Activated T-cell treated with anti-CD3 and anti-CD28 coated beads, Interleukin-2, amount 50 U/mL, for 4 hours (primary cell): Measurements from ENCODE around the gene JAKMIP1. TPM values are rescaled to one million over a fixed set of nuclear protein-coding genes. Genes with fewer than 3 reads are reported as not detected.
A peak's percentile ranks its signal among the peaks of the same experiment; 100 is the strongest.

Experiments
- ATAC-seq, 2 donors: fragments of 200-7000 bp; cut with Tn5 transposase; one replicate each; pipeline ENCODE4 v1.10.0; 2021
- DNase-seq: peaks from one replicate; pipeline ENCODE4 v3.0.0-alpha.2; 2020
- H3K27me3 Mint-ChIP-seq: one replicate; pipeline ENCODE4 v1.8.0; 2021; ENCODE audit warnings: low read depth, mixed read lengths
- H3K36me3 Mint-ChIP-seq: one replicate; pipeline ENCODE4 v1.8.0; 2022; ENCODE audit warnings: mixed read lengths; ENCODE audit not compliant: insufficient read depth
- H3K4me1 Mint-ChIP-seq: one replicate; pipeline ENCODE4 v1.8.0; 2021; ENCODE audit warnings: low read depth, mixed read lengths
- H3K4me3 Mint-ChIP-seq: one replicate; pipeline ENCODE4 v1.8.0; 2021; ENCODE audit warnings: mild to moderate bottlenecking, moderate library complexity, mixed read lengths
- H3K9me3 Mint-ChIP-seq: one replicate; pipeline ENCODE4 v1.8.0; 2021; ENCODE audit warnings: mixed read lengths
- total RNA-seq, 3 donors: library from RNA; stranded (reverse); gene quantifications; one replicate each; pipeline ENCODE4 v1.2.1, GENCODE V29; 2021

JAKMIP1 gene
- total RNA-seq, 3 donors from 2014 or later = 1.1 to 3.7 (median 3.3) TPM

DNA sequence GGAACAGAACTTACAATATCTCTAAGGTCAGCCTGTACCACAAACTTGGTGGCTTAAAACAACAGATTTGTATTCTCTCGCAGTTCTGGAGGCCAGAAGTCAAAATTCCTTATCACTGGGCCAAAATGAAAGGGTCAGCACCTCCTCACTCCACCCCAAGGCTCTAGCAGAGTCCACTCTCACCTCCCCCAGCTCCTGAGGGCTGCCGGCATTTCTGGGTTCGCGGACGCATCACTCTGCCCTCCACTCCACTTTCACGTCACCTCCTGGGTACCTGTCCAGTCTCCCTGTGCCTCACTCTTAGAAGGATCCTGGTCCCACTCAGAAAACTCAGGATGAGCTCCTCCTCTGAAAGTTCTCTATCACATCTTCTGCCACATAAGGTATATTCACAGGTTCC, 34.6 kb downstream of the JAKMIP1 start:
- peaks cover 5% of the 10 kb centered on the region for H3K4me1 Mint-ChIP-seq
- H3K36me3 Mint-ChIP-seq = peaks cover 2% of the 10 kb centered on the region
- H3K9me3 Mint-ChIP-seq = peaks cover 4% of the 10 kb centered on the region
- no peaks in the 10 kb centered on the region for H3K27me3 Mint-ChIP-seq
- no peak for ATAC-seq
- no peak for DNase-seq
- H3K4me3 Mint-ChIP-seq = no peak overlapping the region

DNA sequence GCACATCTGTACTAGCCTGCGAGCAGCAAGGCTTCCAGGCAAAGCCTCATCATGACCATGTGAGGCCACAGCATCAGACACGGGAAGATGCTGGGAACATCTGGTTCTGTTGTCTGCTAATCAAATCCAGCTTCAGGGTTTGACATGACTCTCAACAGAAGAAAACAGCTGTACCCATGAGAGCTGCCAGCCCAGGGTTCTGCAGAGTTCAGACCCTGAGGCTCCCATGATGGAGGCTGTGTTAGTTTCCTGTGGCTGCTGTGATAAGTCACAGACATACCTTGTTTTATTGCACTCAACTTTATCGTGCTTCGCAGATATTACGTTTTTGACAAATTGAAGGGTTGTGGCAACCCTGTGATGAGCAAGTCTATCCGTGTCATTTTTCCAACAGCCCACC, 37.5 kb downstream of the JAKMIP1 start:
- no peak for ATAC-seq
- Mint-ChIP-seq H3K4me3 (no peak overlapping the region), H3K27me3 (no peaks in the 10 kb centered on the region), H3K36me3 (peaks cover 2% of the 10 kb centered on the region), H3K4me1 (peaks cover 9% of the 10 kb centered on the region), H3K9me3 (peaks cover 4% of the 10 kb centered on the region)
- no peak for DNase-seq

DNA sequence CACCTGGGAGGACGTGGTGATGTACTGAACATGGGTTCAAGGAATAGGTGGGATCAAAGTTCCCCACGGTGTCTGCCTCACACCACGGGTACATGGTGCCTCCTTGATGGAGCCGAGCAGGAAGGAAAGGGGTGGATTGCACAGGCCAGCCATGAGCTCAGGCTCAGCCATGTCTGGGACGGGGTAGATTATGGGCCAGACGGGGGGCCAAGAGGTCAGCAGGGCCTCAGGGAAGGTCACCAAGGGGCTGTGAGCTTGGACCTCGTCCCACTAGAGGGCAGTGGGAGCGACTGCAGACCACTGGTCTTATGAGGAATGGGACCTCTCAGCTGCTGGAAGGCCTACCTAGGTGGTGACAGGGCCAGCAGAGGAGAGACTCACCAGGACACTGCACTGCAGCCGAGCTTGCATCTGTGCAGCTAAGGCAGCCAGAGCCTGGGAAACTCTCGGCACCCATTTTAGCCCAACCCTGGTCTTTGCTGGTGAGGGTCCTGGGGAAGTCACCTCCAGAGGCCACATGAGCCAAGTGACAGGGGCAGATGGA, 38.4 kb downstream of the JAKMIP1 start:
- H3K27me3 Mint-ChIP-seq = no peaks in the 10 kb centered on the region
- peaks cover 4% of the 10 kb centered on the region for H3K4me1 Mint-ChIP-seq
- no peak for ATAC-seq
- H3K36me3 Mint-ChIP-seq = peaks cover 2% of the 10 kb centered on the region
- no peak overlapping the region for H3K4me3 Mint-ChIP-seq
- H3K9me3 Mint-ChIP-seq = peaks cover 4% of the 10 kb centered on the region
- DNase-seq = no peak

DNA sequence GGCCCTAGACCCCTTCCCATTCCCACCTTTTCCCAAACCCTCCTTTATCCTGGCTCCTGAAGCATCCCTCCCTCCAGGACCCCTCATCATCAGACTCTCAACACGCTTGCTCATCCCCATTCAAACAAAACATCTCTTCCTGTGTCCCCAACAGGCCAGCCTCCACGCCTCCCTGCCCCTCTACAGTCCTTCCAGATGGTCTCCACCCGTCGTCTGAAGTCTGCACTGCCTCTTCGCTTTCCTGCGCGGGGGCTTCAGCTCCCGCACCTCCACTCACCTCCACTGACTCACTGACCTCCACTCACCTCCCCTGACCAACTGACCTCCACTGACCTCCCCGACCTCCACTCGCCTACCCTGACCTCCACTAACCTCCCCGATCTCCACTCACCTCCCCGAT, 39.8 kb downstream of the JAKMIP1 start:
- no peak for ATAC-seq
- DNase-seq = no peak
- no peaks in the 10 kb centered on the region for H3K27me3 Mint-ChIP-seq
- peaks cover 4% of the 10 kb centered on the region for H3K4me1 Mint-ChIP-seq
- H3K4me3 Mint-ChIP-seq = no peak overlapping the region
- H3K36me3 Mint-ChIP-seq = peaks cover 2% of the 10 kb centered on the region
- H3K9me3 Mint-ChIP-seq = peaks cover 4% of the 10 kb centered on the region

DNA sequence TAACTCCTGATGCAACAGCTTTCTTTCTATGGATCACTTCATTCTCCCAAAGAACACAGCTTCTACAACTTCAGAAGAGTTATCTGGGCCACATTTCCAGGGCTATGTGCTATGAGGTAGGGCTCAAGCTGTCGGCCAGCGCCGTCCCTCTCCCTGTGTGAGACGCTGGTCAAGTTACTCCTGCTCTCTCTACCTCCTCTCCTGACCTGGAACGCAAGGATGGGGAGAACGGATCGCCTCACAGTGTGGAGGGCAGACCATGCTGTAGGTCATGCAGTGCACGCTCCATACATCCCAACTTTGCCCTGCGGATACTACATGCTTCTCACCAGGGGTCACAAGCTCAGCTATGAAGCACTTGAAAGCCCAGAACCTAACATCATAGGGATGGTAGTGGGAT, 42.4 kb downstream of the JAKMIP1 start:
- no peak for ATAC-seq
- DNase-seq = no peak
- no peaks in the 10 kb centered on the region for H3K27me3 Mint-ChIP-seq
- no peak overlapping the region for H3K4me3 Mint-ChIP-seq
- H3K36me3 Mint-ChIP-seq = no peaks in the 10 kb centered on the region
- no peaks in the 10 kb centered on the region for H3K9me3 Mint-ChIP-seq
- peaks cover 21% of the 10 kb centered on the region for H3K4me1 Mint-ChIP-seq

DNA sequence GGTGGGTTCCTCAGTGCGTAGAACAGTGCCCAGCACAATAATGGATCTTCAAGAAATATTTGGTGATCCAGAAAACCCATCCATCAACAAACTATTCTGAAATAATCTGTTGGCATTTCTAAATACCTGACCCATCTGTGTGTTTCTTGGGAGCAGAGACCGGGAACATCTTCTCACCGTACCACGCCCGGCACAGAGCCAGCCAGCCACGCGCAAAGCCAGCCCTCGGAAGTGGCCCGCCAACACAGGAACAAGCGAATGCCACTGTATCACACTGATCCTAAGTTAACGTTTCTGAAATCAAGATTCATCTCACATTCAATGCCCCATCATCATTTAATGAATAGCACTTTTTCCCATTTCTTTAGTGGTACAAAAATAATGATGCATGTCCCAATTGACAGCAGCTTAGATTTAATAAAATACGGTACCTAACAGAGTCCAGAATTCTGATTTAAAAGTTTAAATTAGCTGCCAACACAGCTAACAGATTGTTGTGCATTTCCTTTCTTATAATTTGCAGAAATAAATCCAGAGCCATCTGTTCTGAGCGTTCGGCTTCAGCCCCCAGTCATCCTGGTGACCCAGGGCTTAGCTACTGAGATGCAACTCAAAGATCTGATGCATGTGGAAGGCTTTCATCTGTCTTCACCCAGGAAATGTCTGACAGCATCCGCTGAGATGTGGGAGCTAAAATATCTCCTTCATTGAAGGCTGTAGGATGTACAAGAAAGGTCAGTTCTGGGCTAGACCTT, 44.2 kb downstream of the JAKMIP1 start:
- Mint-ChIP-seq H3K27me3 (no peaks in the 10 kb centered on the region), H3K4me3 (no peak overlapping the region), H3K36me3 (no peaks in the 10 kb centered on the region), H3K4me1 (peaks cover 33% of the 10 kb centered on the region), H3K9me3 (no peaks in the 10 kb centered on the region)
- ATAC-seq = no peak
- no peak for DNase-seq

DNA sequence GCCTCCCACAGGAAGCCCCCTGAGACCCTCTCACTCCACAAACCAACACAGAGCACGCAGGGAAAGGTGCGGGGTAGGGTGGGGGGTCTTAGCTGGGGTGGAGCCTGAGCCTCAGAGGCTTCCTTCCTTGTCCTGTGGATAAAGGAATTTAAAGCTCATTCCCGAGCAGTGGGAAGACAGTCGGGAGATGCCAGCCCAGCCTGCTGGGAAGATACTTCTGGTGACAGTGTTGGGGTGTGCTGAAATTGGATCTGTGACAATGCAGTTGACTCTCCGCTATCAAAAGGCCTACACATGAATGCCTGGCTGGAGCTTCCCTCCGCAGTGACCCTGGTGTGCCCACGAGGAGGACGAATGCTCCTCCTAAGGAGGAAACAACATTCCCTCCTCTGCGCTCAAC, 45.5 kb downstream of the JAKMIP1 start:
- Mint-ChIP-seq H3K36me3 (no peaks in the 10 kb centered on the region), H3K9me3 (no peaks in the 10 kb centered on the region), H3K4me1 (peaks cover 33% of the 10 kb centered on the region), H3K4me3 (no peak overlapping the region), H3K27me3 (no peaks in the 10 kb centered on the region)
- DNase-seq = no peak
- ATAC-seq = no peak

DNA sequence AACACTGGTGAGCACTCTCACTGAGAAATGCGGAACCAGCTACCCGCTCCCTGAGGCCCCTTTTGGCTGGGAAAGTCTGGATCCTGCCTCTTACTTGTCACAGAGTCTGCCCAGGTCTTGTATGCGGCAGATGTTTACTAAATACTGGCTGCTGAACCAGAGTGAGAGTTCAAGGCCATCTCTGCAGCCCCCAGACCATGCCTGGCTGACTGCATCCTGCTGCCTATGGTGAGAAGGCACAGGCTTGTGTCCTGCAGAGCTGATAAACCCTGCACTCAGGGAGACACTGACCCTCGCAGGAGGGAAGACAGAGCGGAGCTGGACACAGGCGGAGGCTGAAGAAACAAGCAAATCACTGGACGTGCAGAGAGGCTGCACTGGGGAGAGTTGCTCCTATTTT, 46.5 kb downstream of the JAKMIP1 start:
- H3K27me3 Mint-ChIP-seq = no peaks in the 10 kb centered on the region
- DNase-seq (no peak), ATAC-seq (no peak)
- H3K9me3 Mint-ChIP-seq = no peaks in the 10 kb centered on the region
- H3K4me3 Mint-ChIP-seq = no peak overlapping the region
- H3K36me3 Mint-ChIP-seq = no peaks in the 10 kb centered on the region
- H3K4me1 Mint-ChIP-seq = peaks cover 28% of the 10 kb centered on the region

DNA sequence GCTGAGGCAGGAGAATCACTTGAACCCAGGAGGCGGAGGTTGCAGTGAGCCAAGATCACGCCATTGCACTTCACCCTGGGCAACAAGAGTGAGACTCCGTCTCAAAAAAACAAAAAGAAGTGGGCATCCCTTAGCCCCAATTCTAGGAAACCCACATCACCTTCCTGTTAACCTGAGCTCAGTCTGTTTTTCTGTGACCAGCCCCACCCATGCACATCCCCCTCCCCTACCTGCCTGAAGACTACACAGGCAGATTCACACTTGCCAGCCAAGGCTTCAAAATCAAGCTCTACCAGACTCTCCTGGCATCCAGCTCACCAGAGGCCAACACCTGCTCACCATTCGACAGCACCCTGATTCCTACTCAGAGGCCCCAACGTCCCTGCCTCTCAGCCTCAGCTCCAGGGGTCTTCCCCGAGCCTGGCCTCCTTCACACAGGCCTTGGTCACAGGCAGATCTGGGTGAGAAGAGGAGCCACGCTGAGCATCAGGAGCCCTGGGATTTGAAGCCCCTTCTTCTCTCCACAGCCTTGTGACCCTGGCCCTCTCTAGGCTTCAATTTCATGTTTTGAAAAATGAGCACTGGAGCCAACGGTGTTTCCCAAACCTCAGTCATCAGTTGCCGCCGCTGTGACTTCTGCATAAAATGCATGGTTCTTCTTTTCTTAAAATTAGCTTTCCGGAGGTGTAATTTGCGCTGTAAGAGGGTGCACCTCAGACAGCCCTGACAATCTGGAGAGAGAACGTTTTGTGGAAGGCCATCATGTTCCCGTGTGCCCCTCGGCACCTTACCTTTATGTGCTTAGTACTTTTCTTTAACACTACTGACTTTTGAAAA, 47.3 kb downstream of the JAKMIP1 start:
- no peaks in the 10 kb centered on the region for H3K27me3 Mint-ChIP-seq
- H3K4me3 Mint-ChIP-seq = no peak overlapping the region
- ATAC-seq (peak in 1 of 2 donors; percentile 18), DNase-seq (no peak)
- peaks cover 28% of the 10 kb centered on the region for H3K4me1 Mint-ChIP-seq
- no peaks in the 10 kb centered on the region for H3K36me3 Mint-ChIP-seq
- H3K9me3 Mint-ChIP-seq = no peaks in the 10 kb centered on the region

DNA sequence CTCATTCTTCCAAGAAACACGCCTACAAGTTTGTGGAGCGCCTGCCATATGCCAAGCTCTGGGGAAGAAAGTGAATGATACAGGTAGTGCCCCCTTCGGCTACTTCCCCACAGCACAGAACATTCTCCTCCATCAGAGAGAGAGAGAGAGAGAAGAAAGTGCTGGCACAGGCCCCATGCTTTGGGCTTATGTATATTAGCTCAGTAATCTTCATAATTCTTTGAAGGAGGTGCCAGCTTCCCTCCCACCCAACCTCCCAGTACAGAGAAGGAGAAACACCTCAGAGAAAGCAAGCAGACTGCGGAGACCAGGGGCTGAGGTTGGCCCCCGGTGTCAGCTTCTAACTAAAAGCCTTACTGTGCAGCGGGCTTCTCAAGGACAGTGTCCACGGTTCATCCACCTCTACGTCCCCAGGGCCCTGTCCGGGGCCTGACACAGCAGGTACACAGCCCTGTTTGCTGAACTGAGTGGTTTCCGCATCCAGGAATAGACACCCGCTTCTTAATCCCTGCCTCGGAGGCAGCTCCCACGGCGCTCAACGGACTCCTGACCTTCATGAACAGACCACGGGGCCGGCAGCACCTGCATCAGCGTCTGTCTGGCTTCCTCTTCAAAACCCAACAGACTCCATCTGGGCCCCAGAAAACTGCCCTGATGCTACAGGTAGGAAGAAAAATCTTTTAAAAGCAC, 50.2 kb downstream of the JAKMIP1 start:
- H3K4me1 Mint-ChIP-seq = peaks cover 28% of the 10 kb centered on the region
- DNase-seq (no peak), ATAC-seq (no peak)
- H3K9me3 Mint-ChIP-seq = no peaks in the 10 kb centered on the region
- H3K27me3 Mint-ChIP-seq = no peaks in the 10 kb centered on the region
- no peak overlapping the region for H3K4me3 Mint-ChIP-seq
- peaks cover 4% of the 10 kb centered on the region for H3K36me3 Mint-ChIP-seq

DNA sequence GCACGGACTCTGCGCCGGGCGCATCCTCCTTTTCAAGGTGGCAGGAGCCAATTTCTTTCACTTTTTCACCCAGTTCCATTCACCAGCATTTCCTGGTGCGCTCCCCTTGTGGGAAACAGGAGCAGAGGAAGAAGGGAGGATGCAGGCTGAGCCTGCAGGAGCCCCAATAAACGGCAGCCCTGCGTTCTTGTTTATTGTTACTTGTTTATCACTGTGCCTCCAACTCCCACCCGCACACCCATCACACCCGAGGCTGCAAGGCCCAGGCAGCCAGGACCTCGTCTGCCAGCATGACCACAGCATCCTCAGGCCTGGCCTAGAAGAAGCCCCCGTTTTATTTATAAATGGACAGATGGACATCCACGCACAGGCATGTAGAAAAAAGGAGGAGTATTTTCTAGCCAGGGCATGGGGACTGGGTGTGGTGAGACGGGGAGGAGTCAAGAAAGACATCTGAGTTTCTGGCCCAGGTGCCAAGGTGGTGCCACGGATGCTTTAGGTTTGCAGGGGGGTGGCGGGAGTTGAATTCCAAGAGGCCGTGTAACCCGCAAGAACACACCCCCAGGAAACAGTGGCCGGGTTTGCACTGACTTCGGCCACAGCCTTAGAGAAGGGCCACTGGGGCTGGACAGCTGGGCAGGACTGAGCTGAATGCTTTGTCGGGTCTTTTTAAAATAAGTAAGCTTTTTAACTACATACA, 51.7 kb downstream of the JAKMIP1 start:
- peaks cover 9% of the 10 kb centered on the region for H3K36me3 Mint-ChIP-seq
- H3K4me3 Mint-ChIP-seq = no peak overlapping the region
- H3K4me1 Mint-ChIP-seq = peaks cover 18% of the 10 kb centered on the region
- no peak for ATAC-seq
- H3K9me3 Mint-ChIP-seq = peaks cover 7% of the 10 kb centered on the region
- H3K27me3 Mint-ChIP-seq = no peaks in the 10 kb centered on the region
- no peak for DNase-seq

DNA sequence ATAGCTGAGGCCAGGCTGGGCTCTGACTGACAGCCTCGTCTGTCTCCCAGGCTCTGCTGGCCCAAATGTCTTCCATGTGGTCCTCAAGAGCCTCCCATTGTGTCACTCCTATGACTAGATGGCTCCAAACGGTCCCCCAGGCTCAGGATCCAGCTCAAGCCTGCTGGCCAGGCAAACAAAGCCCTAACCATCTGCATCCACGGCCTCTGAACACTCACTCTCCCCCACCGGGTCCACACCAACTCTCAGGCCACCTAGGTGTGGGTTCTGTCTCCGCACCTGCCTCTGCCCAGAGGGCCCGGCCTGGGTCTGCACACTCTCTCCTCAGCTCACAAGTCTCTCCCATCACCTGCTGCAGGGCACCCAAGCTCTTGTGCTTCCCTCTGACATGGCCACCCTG, 52.9 kb downstream of the JAKMIP1 start:
- Mint-ChIP-seq H3K4me3 (no peak overlapping the region), H3K9me3 (peaks cover 7% of the 10 kb centered on the region), H3K4me1 (peaks cover 8% of the 10 kb centered on the region), H3K27me3 (no peaks in the 10 kb centered on the region), H3K36me3 (peaks cover 9% of the 10 kb centered on the region)
- DNase-seq (no peak), ATAC-seq (no peak)

DNA sequence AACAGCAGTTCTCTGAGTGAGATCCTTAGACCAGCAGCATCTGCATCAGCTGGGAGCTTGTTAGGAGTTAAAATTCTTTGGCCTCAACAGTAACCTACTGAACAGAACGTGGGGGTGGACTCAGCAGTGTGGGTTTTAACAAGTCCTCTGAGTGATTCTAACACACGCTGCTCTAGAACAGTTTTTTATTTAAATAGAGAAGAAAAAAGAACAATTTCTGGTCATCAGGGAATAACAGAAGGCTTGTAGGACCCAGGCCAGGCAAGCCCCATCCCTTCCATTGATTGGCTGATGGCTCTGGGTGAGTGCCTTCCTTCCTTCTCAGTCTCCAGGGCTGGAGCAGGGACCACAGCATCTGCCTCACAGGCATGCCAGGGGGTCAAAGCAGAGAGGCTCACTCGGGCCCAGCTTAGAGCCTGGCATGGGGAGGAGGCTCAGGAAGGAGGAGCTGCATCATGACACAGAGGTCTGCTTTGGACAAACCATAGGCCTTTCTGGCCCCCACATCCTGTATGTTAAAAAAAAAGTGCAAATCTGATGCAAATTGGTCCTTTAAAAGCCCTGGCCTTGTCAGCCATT, 56.7 kb downstream of the JAKMIP1 start:
- H3K27me3 Mint-ChIP-seq = no peaks in the 10 kb centered on the region
- peaks cover 9% of the 10 kb centered on the region for H3K36me3 Mint-ChIP-seq
- ATAC-seq (no peak), DNase-seq (no peak)
- H3K4me3 Mint-ChIP-seq = no peak overlapping the region
- H3K4me1 Mint-ChIP-seq = no peaks in the 10 kb centered on the region
- H3K9me3 Mint-ChIP-seq = peaks cover 7% of the 10 kb centered on the region
